Vagina (tissue), 2 donors: ENCODE data around the gene PTPN1. TPM values are rescaled to one million over a fixed set of nuclear protein-coding genes. Genes with fewer than 3 reads are reported as not detected.
"Not testable (repeated sequence)": the region's sequence is repeated elsewhere in the genome, so short reads cannot be mapped to it uniquely, and the experiment has no call there.

ENCODE experiments used
- DNase-seq, 2 donors: peaks; one replicate each; pipeline ENCODE4 v3.0.0-alpha.2; 2017; ENCODE audit errors: extremely low spot score in 2 of 2
- H3K27ac ChIP-seq: fragments of 200-600 bp; sonication (generic); one replicate; pipeline ENCODE4 v1.5.1; 2019
- H3K27me3 ChIP-seq: fragments of 200-600 bp; sonication (generic); one replicate; pipeline ENCODE4 v1.5.1; 2019
- H3K36me3 ChIP-seq, 2 donors: fragments of 200-600 bp; sonication (generic); one replicate each; pipeline ENCODE4 v1.5.1; 2017 to 2019
- H3K4me1 ChIP-seq: fragments of 200-600 bp; sonication (generic); one replicate; pipeline ENCODE4 v1.5.1; 2019
- H3K4me3 ChIP-seq, 2 donors: fragments of 200-600 bp; sonication (generic); 1 replicate in 1 of 2; 2 replicates in 1 of 2; pipeline ENCODE4 v1.5.1; 2016 to 2019
- H3K9me3 ChIP-seq: fragments of 200-600 bp; sonication (generic); one replicate; pipeline ENCODE4 v1.5.1; 2019
- POLR2A ChIP-seq, 2 donors: fragments of 450-650 bp; IDR thresholded peaks; one replicate each; pipeline ENCODE4 v1.6.1; 2017; ENCODE audit warnings: antibody characterized with exemption in 2 of 2, mild to moderate bottlenecking in 2 of 2, moderate library complexity in 2 of 2
- POLR2AphosphoS5 ChIP-seq, 2 donors: sonication (generic); formaldehyde crosslinking; IDR thresholded peaks; one replicate each; pipeline ENCODE4 v1.9.0; 2017; ENCODE audit warnings: antibody characterized with exemption in 2 of 2, mild to moderate bottlenecking in 2 of 2, low read depth in 1 of 2; ENCODE audit not compliant: insufficient read depth in 1 of 2
- intact Hi-C: fragments of 100-400 bp; cut with DNase I; formaldehyde crosslinking; loops from one replicate; pipeline ENCODE4 v1.15.1; 2023
- total RNA-seq: library from RNA; depleted of rRNA; stranded (reverse); fragments of >200 nt; gene quantifications from one replicate; pipeline ENCODE4 v1.2.3, GENCODE V29; 2016
- TF ChIP-seq, protein P1 (sequence below), 3 experiments: fragments of 450-650 bp in 2 of 3; fragments of 200-600 bp in 1 of 3; sonication (generic) in 1 of 3; IDR thresholded peaks; one replicate each; pipeline ENCODE4 v1.5.1; 2017 to 2019; ENCODE audit warnings: antibody characterized with exemption in 3 of 3, mild to moderate bottlenecking in 2 of 3, moderate library complexity in 2 of 3

PTPN1 gene
- total RNA-seq, 1 donor from 2014 or later = 25.3 TPM

DNA sequence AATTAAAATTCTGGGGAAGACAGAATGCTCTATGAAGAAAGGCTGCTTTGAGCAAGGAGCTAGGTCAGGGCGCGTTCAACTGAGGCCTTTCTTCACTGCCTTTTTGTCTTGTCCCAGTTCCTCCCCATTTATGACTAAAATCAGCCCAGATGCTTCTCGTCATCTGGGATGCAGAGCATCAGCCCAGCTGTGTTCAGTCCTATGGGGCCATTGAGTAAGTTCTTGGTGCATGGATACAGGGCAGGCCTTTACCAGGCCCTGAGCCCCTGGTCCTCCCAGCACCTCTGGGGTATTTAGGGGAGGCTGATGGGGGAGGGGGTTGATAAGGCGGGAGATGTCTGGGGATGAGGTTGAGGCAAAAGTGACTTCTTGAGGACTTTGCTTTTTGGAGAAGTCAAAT lies 55.7 kb downstream of the PTPN1 start:
- Histone ChIP-seq H3K4me1 (peaks cover 45% of the 10 kb centered on the region), H3K27ac (peak overlapping the region; percentile 16), H3K36me3 (peaks cover 0 to 15% of the 10 kb centered on the region in 2 donors), H3K27me3 (no peaks in the 10 kb centered on the region), H3K4me3 (no peak overlapping the region), H3K9me3 (no peaks in the 10 kb centered on the region)
- no peak for DNase-seq
- TF ChIP-seq, protein P1, sequence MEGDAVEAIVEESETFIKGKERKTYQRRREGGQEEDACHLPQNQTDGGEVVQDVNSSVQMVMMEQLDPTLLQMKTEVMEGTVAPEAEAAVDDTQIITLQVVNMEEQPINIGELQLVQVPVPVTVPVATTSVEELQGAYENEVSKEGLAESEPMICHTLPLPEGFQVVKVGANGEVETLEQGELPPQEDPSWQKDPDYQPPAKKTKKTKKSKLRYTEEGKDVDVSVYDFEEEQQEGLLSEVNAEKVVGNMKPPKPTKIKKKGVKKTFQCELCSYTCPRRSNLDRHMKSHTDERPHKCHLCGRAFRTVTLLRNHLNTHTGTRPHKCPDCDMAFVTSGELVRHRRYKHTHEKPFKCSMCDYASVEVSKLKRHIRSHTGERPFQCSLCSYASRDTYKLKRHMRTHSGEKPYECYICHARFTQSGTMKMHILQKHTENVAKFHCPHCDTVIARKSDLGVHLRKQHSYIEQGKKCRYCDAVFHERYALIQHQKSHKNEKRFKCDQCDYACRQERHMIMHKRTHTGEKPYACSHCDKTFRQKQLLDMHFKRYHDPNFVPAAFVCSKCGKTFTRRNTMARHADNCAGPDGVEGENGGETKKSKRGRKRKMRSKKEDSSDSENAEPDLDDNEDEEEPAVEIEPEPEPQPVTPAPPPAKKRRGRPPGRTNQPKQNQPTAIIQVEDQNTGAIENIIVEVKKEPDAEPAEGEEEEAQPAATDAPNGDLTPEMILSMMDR (IDR thresholded peaks at IDR 0.05) = no peak
- TF ChIP-seq POLR2A (IDR thresholded peaks at IDR 0.05) (no peak), POLR2AphosphoS5 (IDR thresholded peaks at IDR 0.05; ENCODE audit: insufficient read depth in 1 of 2, low read depth in 1 of 2) (no peak)
- intact Hi-C loops = no loop called here

DNA sequence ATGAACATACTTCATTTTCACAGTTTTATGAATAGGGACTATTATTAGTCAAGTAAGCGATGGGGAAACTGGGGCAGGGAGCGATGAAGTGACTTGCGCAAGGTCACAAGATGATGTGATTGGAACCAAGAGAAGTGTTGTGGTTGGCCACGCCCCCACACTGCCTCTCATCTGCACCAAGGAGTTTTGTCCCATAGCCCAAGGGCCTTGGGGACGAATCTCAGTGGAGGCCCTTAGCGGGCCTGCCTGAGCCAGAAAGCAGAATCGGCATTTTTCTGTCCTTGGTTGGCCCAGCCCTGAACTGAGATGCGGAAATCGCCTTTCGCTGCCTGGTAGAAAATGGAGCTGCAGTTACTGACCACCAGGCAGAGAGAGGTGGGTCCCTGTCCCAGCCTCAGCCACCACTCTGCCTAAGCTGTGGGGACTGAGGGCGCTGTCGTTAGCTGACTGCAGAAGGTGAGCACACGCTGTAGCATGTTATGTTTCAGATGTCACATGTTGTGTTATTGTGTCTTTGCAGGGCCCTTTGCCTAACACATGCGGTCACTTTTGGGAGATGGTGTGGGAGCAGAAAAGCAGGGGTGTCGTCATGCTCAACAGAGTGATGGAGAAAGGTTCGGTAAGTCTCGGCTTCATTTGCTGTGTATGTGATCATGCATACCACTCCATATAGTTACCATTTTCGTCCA lies 57.8 kb downstream of the PTPN1 start:
- Histone ChIP-seq H3K36me3 (peaks cover 0 to 15% of the 10 kb centered on the region in 2 donors), H3K4me3 (no peak overlapping the region), H3K4me1 (peaks cover 40% of the 10 kb centered on the region), H3K27ac (no peak overlapping the region), H3K27me3 (no peaks in the 10 kb centered on the region), H3K9me3 (no peaks in the 10 kb centered on the region)
- DNase-seq = no peak
- TF ChIP-seq POLR2AphosphoS5 (IDR thresholded peaks at IDR 0.05; ENCODE audit: insufficient read depth in 1 of 2, low read depth in 1 of 2) (no peak), POLR2A (IDR thresholded peaks at IDR 0.05) (no peak)
- intact Hi-C loops = no loop called here

DNA sequence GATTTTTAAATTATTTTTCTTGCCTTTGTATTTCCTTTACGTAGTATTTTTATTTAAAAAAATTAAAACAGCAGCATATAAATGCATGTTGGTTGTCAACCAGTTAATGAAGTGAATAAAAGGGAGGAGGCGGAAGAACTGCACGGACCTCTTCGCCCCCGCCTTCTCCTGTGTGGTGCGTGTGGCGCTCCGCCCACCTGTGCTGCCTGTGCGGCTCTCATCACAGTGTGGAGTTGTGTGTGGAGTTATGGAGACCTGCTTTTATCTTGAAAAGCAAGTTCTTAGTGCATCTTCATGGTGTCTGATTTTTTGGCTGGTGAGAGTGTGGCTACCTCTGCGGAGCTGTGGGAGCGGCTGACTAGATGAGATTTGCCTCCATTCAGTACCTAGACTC lies 58.4 kb downstream of the PTPN1 start:
- Histone ChIP-seq H3K9me3 (no peaks in the 10 kb centered on the region), H3K4me3 (no peak overlapping the region), H3K36me3 (peaks cover 0 to 15% of the 10 kb centered on the region in 2 donors), H3K27ac (no peak overlapping the region), H3K27me3 (no peaks in the 10 kb centered on the region), H3K4me1 (peaks cover 45% of the 10 kb centered on the region)
- no peak for DNase-seq
- intact Hi-C loops = no loop called here
- TF ChIP-seq, protein P1 (IDR thresholded peaks at IDR 0.05) = no peak
- no peak for TF ChIP-seq POLR2A (IDR thresholded peaks at IDR 0.05)

DNA sequence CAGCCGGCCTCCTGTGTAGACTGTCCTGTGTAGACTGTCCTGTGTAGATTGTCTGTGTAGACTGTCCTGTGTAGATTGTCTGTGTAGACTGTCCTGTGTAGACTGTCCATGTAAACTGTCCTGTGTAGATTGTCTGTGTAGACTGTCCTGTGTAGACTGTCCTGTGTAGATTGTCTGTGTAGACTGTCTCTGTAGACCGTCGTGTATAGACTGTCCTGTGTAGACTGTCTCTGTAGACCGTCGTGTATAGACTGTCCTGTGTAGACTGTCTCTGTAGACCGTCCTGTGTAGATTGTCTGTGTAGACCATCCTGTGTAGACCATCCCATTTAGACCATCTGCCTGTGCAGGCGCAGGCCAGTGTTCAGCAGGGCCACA lies 59.3 kb downstream of the PTPN1 start:
- Histone ChIP-seq H3K36me3 (peaks cover 0 to 18% of the 10 kb centered on the region in 2 donors), H3K4me1 (peaks cover 46% of the 10 kb centered on the region)

DNA sequence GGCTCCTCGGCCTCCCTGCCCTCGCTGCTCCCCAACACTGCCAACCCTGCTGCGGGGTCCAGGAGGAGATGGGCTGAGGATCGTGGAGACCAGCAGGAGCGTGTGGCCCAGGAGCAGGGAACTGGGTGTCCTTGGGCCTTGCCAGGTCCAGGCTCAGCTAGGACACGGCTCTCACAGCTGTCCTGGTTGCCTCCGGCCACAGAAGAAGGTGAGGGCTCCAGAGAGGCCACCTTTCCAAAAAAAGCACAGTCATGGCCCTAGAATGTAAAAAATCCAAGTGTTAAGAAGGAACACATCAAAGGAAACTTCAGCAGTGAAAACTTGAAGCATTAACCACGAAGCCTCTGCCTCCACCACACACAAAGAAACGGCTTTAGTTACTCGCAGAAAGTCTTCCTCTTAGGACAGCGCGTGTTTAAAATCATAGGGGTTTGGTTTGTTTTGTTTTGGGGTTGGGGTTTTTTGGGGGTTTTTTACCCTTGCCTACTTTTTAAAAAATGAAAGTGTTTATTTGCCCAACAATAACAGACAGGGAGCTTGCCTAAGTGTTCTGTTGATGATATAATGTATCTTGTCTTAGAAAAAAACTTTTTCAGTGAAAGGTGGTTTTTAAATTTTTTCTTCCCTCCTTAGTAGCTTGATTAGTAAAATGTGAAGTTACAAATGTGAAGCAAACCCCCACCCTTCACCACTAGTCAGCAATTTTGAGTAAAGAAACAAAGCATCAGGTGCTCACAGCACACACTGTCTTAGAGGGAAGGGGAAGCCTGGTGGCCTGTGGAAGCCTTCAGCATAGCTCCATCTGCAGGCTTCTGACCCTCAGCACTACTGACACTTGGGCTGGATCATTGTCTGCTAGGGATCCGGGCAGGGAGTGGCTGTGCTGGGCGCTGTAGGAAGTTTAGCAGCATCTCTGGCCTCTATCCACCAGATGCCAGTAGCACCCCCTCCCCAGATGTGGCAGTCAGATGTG lies 60.0 kb downstream of the PTPN1 start:
- Histone ChIP-seq H3K9me3 (no peaks in the 10 kb centered on the region), H3K4me1 (peaks cover 39% of the 10 kb centered on the region), H3K36me3 (peaks cover 0 to 20% of the 10 kb centered on the region in 2 donors), H3K4me3 (no peak overlapping the region), H3K27ac (no peak overlapping the region), H3K27me3 (no peaks in the 10 kb centered on the region)
- TF ChIP-seq POLR2AphosphoS5 (IDR thresholded peaks at IDR 0.05; ENCODE audit: insufficient read depth in 1 of 2, low read depth in 1 of 2) (no peak), POLR2A (IDR thresholded peaks at IDR 0.05) (no peak)
- TF ChIP-seq, protein P1 (IDR thresholded peaks at IDR 0.05) = no peak
- intact Hi-C loops = no loop called here
- no peak for DNase-seq

More for the DNA sequence above, 59.3 kb downstream of the PTPN1 start:
- H3K4me3 ChIP-seq, H3K27me3 ChIP-seq, H3K9me3 ChIP-seq, H3K27ac ChIP-seq, intact Hi-C loops, DNase-seq: not testable (repeated sequence)
